Epithelial cell of prostate (primary cell): Measurements from ENCODE around the gene KSR2.
A peak's percentile ranks its signal among the peaks of the same experiment; 100 is the strongest.

ENCODE experiments used
- DNase-seq: peaks from one replicate; pipeline ENCODE4 v3.0.0-alpha.2; 2011; ENCODE audit warnings: low read depth, low spot score
- H3K27ac ChIP-seq: fragments of 450-650 bp; 2 replicates; pipeline ENCODE4 v1.5.1; 2017; ENCODE audit warnings: mild to moderate bottlenecking

The KSR2 gene

GRCh38 chr12:117447665-117448366 lies 521.0 kb downstream of the KSR2 start:
- H3K27ac ChIP-seq, result no peak overlapping the region
- no peak for DNase-seq

GRCh38 chr12:117444781-117445180 lies 524.0 kb downstream of the KSR2 start:
- no peak overlapping the region for H3K27ac ChIP-seq
- DNase-seq, result no peak

- no peak overlapping the region for H3K27ac ChIP-seq
- DNase-seq, result peak; percentile 6
Measured at GRCh38 chr12:117441751-117442150, 527.0 kb downstream of the KSR2 start.

- no peak overlapping the region for H3K27ac ChIP-seq
- no peak for DNase-seq
Measured at GRCh38 chr12:117440384-117440783, 528.4 kb downstream of the KSR2 start.

- no peak for DNase-seq
- no peak overlapping the region for H3K27ac ChIP-seq
Measured at GRCh38 chr12:117439531-117440001, 529.2 kb downstream of the KSR2 start.

DNA sequence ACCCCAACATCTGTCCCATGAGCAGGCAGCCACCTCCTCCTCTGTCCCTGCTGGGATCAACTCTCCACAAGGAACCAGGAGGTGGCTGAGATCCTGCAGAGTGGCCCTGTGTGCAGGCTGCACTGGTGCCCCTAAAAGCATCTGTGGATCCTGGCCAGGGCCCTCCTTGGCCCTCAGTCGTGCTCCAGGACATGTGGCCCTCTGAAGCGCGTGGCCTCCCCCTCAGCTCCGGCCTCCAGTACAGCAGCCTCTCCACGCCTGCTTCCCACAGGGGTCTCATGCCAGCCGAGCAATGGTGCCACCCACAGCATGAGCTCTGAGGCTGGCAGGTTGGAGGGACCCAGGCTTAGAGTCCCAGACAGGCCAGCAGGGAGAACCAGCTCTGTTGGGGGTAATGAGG lies 530.0 kb downstream of the KSR2 start:
- no peak overlapping the region for H3K27ac ChIP-seq
- DNase-seq, result no peak

- no peak for DNase-seq
- no peak overlapping the region for H3K27ac ChIP-seq
Measured at GRCh38 chr12:117437516-117438255, 531.1 kb downstream of the KSR2 start.

GRCh38 chr12:117433878-117434277 lies 534.9 kb downstream of the KSR2 start:
- no peak for DNase-seq

DNA sequence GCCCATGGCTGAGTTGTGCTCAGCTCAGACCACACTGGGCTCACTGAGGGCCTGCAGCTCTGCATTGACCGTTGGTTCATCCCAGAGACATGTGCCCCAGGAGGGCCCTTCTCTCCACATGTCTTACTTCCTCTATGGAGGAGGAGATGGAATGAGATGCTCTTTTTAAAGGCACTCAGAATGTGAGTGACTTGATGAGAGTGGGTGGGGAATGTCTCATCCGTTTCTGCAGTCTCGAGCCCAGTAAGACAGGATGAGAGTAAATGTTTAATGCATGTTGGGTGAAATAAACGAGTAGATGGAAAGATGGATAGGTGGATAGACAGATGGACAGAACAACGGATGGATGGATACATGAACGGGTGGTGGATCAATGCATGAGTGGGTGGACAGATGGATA lies 538.5 kb downstream of the KSR2 start:
- DNase-seq, result no peak
- H3K27ac ChIP-seq, result no peak overlapping the region

More at GRCh38 chr12:117433878-117434277, 534.9 kb downstream of the KSR2 start:
- no peak overlapping the region for H3K27ac ChIP-seq

DNA sequence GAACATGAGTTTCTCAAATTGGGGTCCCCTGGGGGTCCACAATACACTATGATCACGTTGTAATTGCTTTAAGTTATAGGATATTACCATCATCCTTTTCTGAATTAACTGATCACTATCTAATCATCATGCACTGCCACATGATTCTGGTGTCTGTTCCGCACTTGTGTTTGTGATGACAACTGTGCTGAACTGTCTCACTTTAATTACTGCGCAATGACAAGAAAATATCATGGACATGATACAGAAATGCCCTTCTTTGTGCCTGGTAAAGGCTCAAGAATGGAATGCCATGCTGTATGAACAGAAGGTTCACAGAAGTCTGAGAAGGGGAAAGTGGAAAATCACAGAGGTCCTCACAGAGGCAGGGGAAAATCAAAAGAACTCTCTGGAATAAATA lies 541.6 kb downstream of the KSR2 start:
- no peak for DNase-seq
- no peak overlapping the region for H3K27ac ChIP-seq

DNA sequence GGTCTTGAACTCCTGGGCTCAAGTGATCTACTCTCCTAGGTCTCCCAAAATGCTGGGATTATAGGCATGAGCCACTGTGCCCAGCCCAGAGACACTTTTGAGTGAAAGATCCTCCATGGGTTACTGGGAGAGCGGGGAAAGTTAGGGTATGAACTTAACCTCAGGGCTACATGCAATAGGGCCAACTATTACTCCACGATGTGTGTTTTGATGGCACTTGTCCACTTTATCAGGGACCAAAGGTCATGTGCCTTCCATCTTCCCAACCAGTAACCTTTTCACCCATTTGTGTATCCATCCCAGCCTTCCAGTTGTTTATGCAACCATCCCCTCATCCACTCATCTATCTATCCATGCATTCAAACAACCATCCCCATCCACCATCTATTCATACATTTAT lies 546.8 kb downstream of the KSR2 start:
- H3K27ac ChIP-seq, result no peak overlapping the region
- no peak for DNase-seq

DNA sequence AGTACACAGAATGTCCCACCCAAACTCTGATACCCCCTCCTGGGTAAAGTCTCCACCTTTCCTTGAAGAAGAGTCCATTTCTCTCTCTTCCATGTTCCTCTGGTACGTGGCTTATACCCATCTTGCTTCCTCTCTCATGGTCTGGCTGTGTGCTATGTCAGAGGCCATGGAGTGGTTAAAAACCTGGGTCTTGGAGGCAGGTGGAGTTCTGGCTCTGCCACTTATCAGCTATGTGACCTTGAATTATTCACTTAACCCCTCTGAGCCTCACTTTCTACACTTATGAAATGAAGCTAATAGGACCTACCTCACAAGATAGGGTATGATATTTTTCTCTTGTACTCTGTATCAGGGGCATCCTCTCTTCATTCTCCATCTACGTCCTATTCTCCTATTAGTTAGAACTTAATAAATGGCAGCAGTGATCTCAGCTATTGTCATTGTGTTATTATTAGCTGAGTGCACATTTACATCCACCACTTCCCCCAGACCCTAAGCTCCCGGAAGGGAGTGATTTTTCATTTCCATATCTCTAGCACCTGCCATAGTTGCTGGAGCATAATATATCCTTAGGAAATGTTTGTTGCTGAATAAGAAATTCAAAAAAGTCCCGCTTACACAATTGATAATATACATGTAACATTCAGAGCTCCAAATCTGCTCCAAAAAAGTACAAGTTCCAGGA lies 547.6 kb downstream of the KSR2 start:
- H3K27ac ChIP-seq, result no peak overlapping the region
- no peak for DNase-seq

GRCh38 chr12:117417004-117417403 lies 551.8 kb downstream of the KSR2 start:
- no peak overlapping the region for H3K27ac ChIP-seq
- no peak for DNase-seq

DNA sequence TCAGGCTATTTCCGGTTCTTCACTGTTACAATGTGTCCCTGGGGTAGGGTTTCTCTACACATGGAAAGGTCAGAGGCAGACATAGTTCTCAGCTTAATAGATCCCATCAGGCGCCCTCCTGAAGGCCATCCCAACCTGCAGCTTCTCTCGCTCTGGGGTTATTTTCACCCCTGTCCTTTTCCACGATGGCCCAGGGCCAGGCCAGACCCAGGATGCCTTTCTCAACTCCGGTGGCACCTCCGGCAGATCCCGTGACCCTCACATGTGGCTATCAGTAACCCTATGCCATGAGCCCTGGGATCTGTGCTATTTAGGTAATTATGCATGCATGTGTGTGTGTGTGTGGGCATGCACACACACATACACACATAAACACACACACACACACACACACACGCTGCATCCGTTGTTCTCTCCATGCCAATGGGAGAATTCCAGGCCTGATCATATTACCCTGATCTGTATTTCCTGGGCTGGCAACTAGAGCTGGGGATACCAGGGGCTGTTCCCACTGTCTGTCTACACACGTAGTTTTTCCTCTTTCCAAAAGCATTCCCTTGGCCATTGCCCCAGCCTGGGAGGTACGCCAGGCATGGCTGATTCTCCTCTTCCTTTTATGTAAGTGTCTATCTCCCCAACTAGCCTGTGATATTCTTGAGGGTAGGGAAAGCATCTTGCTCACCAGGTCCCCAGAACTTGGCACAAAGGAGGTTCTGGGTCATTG lies 556.2 kb downstream of the KSR2 start:
- H3K27ac ChIP-seq, result no peak overlapping the region
- DNase-seq, result no peak

GRCh38 chr12:117409286-117409685 lies 559.5 kb downstream of the KSR2 start:
- H3K27ac ChIP-seq, result no peak overlapping the region
- no peak for DNase-seq

DNA sequence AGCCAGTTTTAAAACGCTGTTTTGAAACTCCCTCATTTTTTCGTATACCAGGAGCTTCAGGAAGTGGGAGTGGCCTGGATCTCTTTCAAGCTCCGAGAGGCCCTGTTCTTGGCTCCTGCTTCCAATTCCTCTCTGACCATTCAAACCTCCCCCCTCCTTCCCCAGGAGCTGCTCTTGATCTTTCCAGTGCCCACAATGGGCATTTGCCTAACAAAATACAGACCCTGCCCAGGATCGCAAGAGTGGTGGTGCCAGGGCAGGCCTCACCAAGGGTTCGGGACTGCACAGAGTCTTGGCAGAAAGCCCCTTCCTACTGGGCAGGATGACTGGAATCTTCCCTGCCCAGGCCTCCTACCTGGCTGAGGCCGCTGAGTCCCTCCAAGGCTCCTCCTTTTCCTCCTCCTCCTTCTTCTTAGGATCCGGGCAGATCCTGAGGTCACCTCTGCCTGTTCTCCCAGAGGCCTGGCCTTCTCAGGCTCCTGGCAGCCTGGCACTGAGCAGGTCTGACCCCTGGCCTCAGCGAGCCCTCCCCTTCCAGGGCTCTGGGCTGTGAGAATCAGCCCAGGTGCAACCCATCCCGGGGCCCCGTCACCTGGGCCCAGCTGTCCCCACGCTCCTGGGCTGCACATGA lies 560.5 kb downstream of the KSR2 start:
- H3K27ac ChIP-seq, result no peak overlapping the region
- DNase-seq, result no peak

GRCh38 chr12:117404940-117405339 lies 563.9 kb downstream of the KSR2 start:
- no peak for DNase-seq
- H3K27ac ChIP-seq, result no peak overlapping the region

DNA sequence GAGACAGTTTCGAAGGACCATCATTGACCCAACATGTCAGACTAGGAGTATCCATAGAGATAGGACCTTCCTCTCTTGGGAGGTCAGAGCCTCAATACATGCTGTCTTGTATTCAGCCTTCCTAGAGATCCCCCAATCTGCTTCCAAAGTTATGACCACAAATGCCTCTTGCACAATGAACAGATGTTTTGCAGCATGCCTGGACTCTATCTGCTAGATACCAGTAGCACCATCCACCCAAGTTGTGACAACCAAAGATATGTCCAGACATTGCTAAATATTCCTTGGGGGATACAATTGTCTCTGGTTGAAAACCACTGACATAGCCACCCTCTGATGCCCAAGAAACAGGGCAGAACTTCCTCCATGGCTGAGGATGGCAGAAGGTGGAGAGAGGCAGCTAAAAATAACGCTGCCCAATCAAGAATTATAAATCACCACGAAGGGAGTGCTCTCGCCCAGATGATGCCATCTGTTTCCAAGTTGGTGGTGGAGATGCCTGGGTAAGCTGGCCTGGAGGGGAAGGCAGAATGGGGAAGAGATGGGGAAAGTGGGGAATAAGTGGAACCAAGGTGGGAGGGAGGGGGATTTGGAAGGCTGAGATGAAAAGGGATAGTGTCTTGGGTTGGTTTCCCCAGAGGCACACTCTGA lies 564.5 kb downstream of the KSR2 start:
- DNase-seq, result no peak
- no peak overlapping the region for H3K27ac ChIP-seq

GRCh38 chr12:117403586-117404139 lies 565.1 kb downstream of the KSR2 start:
- no peak for DNase-seq
- H3K27ac ChIP-seq, result no peak overlapping the region
